Upper lobe of right lung (tissue), 1 donor: ENCODE measurements around the gene TMEM123. TPM values are rescaled to one million over a fixed set of nuclear protein-coding genes. Genes with fewer than 3 reads are reported as not detected.

Experiments used
- ATAC-seq: fragments of 200-7000 bp; cut with Tn5 transposase; one replicate; pipeline ENCODE4 v1.9.1; 2020; ENCODE audit warnings: mild to moderate bottlenecking, moderate library complexity
- DNase-seq: peaks from one replicate; pipeline ENCODE4 v3.0.0-alpha.2; 2020
- H3K27ac ChIP-seq: fragments of 200-600 bp; one replicate; pipeline ENCODE4 v1.8.0; 2022
- H3K27me3 ChIP-seq: fragments of 200-600 bp; one replicate; pipeline ENCODE4 v1.8.0; 2022; ENCODE audit warnings: mild to moderate bottlenecking
- H3K36me3 ChIP-seq: fragments of 200-600 bp; one replicate; pipeline ENCODE4 v1.8.0; 2022
- H3K4me1 ChIP-seq: fragments of 200-600 bp; one replicate; pipeline ENCODE4 v1.8.0; 2022
- H3K4me3 ChIP-seq: fragments of 200-600 bp; one replicate; pipeline ENCODE4 v1.8.0; 2022; ENCODE audit warnings: mild to moderate bottlenecking
- H3K9me3 ChIP-seq: fragments of 200-600 bp; one replicate; pipeline ENCODE4 v1.8.0; 2022
- intact Hi-C: fragments of 100-400 bp; cut with DNase I; formaldehyde crosslinking; loops from one replicate; pipeline ENCODE4 v1.11.0; 2022
- total RNA-seq: library from RNA; stranded (reverse); fragmentation: NEBNext Ultra II Directional; extraction: Animal tissue kit (Norgen Biotek cat#: 25700); gene quantifications from one replicate; pipeline ENCODE4 v1.2.1, GENCODE V29; 2021
- TF ChIP-seq, protein P1 (sequence below): fragments of 200-600 bp; IDR thresholded peaks from one replicate; pipeline ENCODE4 v1.8.0; 2022; ENCODE audit warnings: antibody characterized with exemption
- donor health status: DM: no; HTN: yes; CAD: no; lungs with severe emphysema.

Gene TMEM123
- total RNA-seq, 1 donor from 2014 or later: 203 TPM

DNA sequence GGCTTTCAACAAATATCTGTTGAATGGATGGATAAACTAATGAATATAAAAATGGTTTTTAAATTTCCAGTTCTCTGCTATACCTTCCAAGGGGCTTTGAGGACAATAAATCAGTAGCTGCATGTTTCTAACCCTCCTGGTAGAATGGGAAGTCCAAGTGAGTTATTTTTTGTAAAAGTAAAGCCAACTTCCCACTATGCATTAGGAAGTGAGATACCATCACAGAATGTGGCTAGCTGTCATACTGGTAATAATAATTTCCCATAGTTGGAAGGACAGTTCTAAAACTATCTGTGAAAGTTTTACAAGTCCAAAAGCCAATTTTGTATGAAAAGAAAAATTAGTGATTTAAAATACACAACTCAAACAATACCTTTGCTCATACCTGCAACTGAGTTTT is 50.0 kb downstream of the TMEM123 start:
- H3K9me3 ChIP-seq: no peaks in the 10 kb centered on the region
- peaks cover 7% of the 10 kb centered on the region for H3K4me1 ChIP-seq
- H3K27ac ChIP-seq: no peak overlapping the region
- no peak overlapping the region for H3K4me3 ChIP-seq
- H3K36me3 ChIP-seq: peaks cover 56% of the 10 kb centered on the region
- TF ChIP-seq, protein P1, sequence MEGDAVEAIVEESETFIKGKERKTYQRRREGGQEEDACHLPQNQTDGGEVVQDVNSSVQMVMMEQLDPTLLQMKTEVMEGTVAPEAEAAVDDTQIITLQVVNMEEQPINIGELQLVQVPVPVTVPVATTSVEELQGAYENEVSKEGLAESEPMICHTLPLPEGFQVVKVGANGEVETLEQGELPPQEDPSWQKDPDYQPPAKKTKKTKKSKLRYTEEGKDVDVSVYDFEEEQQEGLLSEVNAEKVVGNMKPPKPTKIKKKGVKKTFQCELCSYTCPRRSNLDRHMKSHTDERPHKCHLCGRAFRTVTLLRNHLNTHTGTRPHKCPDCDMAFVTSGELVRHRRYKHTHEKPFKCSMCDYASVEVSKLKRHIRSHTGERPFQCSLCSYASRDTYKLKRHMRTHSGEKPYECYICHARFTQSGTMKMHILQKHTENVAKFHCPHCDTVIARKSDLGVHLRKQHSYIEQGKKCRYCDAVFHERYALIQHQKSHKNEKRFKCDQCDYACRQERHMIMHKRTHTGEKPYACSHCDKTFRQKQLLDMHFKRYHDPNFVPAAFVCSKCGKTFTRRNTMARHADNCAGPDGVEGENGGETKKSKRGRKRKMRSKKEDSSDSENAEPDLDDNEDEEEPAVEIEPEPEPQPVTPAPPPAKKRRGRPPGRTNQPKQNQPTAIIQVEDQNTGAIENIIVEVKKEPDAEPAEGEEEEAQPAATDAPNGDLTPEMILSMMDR: no peak
- intact Hi-C loops: no loop called here
- no peak for DNase-seq
- no peak for ATAC-seq
- no peaks in the 10 kb centered on the region for H3K27me3 ChIP-seq

DNA sequence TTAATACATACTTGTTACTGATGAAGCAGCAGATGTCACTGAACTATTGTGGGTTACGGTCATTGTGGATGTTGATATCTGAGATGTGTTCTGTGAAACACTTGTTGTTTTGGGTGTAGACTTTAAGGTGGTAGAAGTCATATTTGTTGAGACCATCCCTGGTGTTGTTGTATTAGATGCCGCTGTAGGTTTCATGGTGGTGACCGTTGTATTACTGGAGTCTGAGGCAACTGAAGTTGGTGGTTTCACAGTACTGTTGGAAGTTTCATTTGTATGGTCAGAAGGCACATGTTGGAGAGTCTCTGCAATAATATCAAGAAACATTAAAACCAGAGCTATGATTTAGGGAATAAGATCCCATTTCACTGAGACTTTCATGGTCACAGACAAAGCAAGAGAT is 50.7 kb downstream of the TMEM123 start:
- intact Hi-C loops: no loop called here
- TF ChIP-seq, protein P1: no peak
- DNase-seq (no peak), ATAC-seq (no peak)
- H3K9me3 ChIP-seq: no peaks in the 10 kb centered on the region
- H3K27me3 ChIP-seq: no peaks in the 10 kb centered on the region
- H3K4me1 ChIP-seq: peaks cover under 1% of the 10 kb centered on the region
- no peak overlapping the region for H3K4me3 ChIP-seq
- peaks cover 63% of the 10 kb centered on the region for H3K36me3 ChIP-seq
- no peak overlapping the region for H3K27ac ChIP-seq

DNA sequence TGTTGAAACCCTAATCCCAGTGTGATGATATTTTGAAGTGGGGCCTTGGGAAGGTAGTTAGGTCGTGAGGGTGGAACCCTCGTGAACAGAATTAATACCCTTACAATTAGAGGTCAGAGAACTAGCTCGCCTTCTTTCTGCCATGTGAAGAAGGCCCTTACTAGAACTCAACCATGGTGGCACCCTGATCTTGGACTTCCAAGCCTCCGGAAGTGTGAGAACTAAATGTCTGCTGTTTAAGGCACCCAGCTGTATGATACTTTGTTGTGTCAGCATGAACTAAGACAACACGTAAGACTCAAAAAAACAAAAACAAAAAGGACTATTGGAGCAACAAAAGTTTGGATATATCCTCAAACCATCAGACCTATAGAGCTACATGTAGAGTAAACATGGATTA is 52.0 kb downstream of the TMEM123 start:
- intact Hi-C loops: no loop called here
- H3K27ac ChIP-seq: no peak overlapping the region
- H3K4me1 ChIP-seq: no peaks in the 10 kb centered on the region
- H3K27me3 ChIP-seq: no peaks in the 10 kb centered on the region
- no peak overlapping the region for H3K4me3 ChIP-seq
- ATAC-seq (no peak), DNase-seq (no peak)
- peaks cover 71% of the 10 kb centered on the region for H3K36me3 ChIP-seq
- H3K9me3 ChIP-seq: no peaks in the 10 kb centered on the region
- TF ChIP-seq, protein P1: no peak

DNA sequence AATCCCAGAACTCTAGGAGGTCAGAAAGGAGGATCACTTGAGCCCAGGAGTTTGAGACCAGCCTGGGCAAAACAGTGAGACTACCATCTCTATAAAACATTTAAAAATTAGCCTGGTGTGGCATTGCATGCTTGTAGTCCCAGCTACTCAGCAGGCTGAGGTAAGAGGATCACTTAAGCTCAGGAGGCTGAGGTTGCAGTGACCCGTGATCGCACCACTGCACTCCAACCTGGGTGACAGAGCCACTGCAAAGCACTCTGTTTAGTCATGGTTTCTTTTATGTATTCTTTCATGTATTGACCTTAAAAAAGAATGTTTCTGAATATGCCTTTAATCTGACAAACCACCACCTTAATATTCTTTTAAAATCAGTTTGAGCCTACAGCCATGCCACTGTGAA is 53.4 kb downstream of the TMEM123 start:
- intact Hi-C loops: loop anchor here (10.0 kb wide), 1 partner anchor 86 kb away; no protein-coding TSS in a partner anchor
- no peaks in the 10 kb centered on the region for H3K4me1 ChIP-seq
- H3K27ac ChIP-seq: no peak overlapping the region
- no peaks in the 10 kb centered on the region for H3K27me3 ChIP-seq
- TF ChIP-seq, protein P1: no peak
- DNase-seq (no peak), ATAC-seq (no peak)
- H3K36me3 ChIP-seq: peaks cover 83% of the 10 kb centered on the region
- H3K9me3 ChIP-seq: no peaks in the 10 kb centered on the region
- no peak overlapping the region for H3K4me3 ChIP-seq

DNA sequence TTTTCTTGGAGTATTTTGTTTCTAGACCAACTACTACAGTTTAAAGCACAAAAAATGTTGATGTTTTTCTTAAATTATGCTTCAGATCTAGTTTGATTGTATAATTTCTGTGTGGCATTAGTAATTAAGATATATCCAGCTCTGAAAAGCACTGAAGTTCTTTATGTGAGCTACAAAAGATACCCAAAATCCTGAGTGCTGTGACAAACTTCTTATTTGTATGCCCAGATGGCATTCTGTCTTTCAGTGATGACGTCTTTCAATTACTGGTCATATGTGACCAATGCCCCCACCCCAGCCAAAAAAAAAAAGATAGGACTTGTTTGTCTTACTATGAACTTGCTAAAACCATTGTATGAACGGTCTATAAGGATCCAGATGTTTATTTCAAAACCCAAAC is 54.3 kb downstream of the TMEM123 start:
- ATAC-seq: no peak
- no peak overlapping the region for H3K4me3 ChIP-seq
- TF ChIP-seq, protein P1: no peak
- H3K36me3 ChIP-seq: peaks cover 85% of the 10 kb centered on the region
- no peak overlapping the region for H3K27ac ChIP-seq
- DNase-seq: no peak
- H3K27me3 ChIP-seq: no peaks in the 10 kb centered on the region
- no peaks in the 10 kb centered on the region for H3K9me3 ChIP-seq
- intact Hi-C loops: loop anchor here (10.0 kb wide), 1 partner anchor 87 kb away; no protein-coding TSS in a partner anchor
- H3K4me1 ChIP-seq: no peaks in the 10 kb centered on the region
